HG02678 (cell line): ENCODE data around the gene SHROOM2.
"Not testable (repeated sequence)": the region's sequence is repeated elsewhere in the genome, so short reads cannot be mapped to it uniquely, and the experiment has no call there.

Experiments
- ATAC-seq: cut with Tn5 transposase; IDR thresholded peaks from one replicate; pipeline ENCODE4 v1.9.1; 2021; ENCODE audit warnings: mild to moderate bottlenecking, moderate library complexity; ENCODE audit not compliant: unreplicated experiment

SHROOM2 gene

DNA sequence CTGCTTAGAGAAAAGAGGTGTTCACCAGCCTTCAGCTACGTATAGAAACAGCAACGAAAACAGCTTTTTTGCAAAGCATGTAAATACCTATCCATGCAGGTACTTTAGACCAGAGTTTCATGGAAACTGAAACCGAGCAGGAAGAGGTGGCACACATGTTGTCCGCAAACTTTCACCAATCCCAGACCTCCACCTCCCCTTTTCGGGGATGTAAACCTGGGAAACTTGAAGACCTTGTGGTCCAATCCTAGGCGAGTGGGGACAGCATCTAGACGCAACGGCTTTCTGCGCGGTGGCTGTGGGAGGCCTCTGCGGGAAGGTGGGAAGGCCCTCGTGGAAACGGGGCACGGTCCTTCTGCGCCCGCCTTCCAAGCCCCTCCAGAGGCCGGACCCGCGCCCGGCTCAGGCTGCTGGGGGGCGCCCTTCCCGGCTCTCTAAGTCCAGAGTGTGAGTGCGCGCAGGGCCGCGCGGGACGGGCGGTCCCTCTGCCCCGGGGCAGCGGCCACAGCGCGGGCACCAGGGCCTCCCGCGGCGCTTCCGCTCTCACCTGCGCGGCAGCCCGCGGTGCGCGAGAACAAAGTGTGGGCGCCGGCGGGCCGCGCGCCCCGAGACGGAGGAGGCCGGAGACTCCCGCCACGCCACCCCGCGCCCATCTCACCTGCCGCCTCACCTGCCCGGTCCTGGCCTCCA is 830 bp upstream of the SHROOM2 start:
- ATAC-seq = no peak

DNA sequence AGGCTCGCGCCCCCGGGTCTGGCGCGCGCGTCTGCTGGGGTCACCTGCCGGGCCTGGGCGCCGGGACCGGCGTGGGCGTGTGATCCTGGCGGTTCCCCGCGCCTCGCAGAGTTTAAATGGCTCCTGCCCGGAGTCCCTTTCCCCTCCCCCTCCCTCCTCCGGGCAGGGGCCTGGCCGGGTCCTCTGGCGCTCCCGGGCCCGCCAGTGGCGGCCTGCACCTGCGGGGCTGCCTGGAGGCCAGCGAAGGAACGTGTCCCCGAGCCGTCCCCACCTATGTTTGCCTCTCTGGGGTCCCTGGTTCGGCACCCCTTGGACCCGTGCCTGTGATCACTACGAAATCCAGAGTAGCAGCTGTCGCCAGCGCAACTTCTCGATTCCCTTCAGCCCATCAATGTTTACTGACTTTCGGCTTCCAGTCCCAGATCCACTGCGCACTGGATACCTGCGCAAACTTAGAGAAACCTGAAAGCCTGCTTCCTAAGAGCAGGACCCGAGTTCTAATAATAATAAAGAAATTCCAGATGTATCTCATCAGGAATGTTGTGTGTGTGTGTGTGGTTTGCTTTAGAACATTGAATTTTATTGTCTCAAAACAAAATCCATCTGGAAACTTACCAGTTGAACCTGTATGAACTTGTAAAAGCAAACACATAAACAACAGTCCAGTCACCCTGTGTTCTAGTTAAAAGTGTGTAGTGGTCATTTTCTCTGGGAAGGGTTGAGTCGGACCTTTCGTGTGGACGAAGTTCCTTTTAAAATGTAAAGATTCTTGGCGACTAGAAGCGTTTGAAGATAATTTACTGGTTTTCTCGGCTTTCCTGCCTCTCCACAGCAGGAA is 788 bp downstream of the SHROOM2 start:
- ATAC-seq = no peak

DNA sequence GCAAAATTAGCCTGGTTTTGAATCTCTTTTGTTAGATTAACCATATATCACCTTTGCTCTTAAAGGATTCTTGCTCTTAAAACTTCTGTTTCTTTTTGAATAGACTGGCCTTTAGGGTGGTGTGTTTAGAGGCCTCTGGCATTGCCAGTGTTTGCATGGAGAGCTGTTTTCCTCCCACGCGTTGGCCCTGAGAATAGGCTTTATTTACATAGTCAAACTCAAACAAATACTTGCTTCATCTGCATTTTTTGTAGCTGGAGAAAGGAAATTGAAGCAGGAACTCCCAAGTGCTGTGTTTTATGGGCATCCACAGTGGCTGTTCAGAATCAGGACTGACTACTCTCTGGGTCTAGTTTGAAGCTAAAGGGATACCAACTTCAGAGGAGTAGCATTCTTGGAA is 2.7 kb downstream of the SHROOM2 start:
- no peak for ATAC-seq

DNA sequence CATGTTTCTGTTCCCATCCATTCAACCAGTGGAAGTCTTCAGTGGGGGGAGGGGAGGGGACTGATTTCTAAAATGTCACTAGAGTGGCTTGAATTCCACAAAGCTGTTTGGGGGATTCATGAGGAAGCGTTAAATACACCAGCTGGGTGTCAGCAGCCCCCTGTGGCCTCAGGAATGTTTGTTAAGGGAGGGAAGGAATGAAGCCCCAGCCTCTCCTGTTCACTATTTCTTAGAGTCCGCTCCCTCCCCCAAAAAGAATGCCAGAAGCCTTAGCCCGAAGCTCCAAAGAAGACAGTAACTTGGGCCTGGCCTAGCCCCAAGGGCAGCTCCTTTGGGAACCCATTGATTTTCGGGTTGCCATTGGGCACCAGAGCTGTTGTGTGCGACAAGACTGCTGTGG is 3.3 kb downstream of the SHROOM2 start:
- no peak for ATAC-seq

DNA sequence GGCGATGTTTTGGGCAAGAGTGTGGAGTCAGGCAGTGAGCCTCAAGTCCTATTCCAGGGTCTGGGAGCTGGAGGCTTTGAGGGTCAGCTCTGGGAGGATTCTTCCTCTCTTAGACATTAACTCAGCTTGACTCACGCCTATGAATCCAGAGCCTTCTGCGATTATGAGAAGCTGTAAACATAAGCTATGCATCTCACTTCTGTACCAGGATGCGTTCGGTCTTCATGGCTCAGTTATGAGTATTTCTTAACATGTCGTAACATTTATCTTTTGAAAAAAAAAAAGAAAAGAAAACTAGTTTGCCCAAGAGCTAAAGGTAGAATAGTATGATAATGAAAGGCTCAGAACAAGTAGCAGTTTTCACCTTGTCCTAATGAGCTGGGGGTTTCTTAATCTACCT is 4.6 kb downstream of the SHROOM2 start:
- ATAC-seq = no peak

DNA sequence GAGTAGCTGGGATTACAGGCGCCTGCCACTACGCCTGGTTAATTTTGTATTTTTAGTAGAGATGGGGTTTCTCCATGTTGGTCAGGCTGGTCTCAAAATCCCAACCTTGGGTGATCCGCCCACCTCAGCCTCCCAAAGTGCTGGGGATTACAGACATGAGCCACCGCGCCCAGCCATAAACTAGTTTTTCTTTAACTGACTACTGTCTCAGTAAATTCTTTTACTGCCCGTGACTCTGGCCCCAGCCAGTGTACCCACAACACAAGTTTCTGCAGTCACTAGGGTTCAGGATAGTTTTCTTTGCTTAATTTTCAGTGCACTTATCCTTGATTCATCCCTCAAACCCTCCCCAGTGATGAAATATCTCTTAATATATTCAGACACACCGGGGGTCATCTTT is 8.3 kb downstream of the SHROOM2 start:
- no peak for ATAC-seq

DNA sequence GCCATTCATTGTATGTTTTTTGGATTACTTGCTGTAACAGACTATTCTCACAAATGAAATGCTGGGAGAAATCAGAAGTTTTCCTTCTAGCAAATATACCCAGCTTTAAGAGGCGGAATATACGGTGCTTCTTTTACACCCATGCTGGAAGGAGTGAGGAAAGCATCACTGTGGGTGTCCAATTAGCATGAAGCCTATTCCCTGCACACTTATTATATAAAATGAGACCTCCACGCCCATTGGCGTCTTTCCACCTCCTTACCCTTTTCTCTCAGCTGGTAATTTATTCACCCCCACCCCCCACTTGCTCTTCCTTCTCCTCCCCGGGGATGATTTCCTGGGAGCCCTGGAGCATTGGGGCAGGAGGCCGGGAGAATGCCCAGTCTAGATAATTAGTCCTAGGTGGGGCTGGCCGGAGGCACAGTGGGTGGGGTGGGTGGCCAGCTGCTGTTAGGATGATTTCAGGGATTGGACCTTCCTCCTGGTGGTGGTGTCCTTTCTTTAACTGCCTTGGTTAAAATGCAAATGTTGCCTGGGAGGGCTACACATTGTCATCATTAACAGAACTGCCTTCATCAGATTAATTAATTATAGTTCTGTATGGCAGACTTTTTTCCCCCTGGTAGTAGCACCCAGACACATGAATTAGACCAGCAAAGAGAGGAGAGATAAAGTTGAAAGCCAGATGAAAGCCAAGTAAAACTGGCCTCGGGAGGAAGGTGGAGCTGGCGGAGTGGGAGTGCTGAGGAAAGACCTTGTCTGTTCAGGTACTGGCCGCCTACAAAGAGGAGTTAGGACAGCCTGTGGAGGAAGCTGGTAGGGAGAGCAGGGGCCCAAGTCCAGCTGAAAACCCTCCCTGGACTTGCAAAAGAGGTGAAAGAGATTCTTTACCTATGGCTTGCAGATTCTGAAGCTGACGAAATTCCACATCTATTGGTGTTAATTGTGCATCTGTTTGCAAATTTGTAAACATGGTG is 11.4 kb downstream of the SHROOM2 start:
- no peak for ATAC-seq

DNA sequence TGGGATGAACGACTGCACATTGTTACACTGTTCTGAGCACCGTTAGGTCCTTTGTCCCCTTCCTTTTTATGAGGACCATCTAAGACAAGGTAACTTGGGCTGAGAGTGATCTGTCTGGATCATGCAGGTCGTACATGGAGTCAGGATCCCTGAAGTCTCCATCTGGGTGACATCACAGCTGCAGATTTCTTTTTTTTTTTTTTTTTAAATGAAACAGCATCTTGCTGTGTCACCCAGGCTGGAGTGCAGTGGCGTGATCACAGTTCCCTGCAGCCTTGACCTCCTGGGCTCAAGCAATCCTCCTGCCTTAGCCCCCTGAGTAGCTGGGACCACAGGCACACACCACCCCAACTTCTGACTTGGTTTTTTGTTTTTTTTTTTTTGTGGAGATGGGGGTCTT is 16.5 kb downstream of the SHROOM2 start:
- ATAC-seq = no peak

DNA sequence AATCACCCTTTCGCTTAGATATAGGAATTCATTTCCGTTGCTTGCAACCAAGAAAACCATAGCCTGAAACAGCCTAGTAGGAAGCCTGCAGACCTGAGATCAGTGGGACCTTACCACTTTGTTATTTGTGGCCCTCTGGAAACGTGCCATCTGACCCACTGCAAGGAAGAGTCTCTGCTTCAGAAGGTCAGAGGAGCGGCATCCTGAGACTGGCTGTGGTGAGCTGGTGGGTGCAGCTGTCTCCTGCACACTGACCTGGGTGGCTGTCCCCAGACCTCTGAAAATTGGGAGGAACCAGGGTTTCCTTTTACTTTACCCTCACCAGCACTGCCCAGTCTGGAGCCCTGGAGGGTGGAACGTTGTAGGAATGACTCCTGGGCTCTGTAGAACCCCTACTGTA is 18.2 kb downstream of the SHROOM2 start:
- no peak for ATAC-seq

DNA sequence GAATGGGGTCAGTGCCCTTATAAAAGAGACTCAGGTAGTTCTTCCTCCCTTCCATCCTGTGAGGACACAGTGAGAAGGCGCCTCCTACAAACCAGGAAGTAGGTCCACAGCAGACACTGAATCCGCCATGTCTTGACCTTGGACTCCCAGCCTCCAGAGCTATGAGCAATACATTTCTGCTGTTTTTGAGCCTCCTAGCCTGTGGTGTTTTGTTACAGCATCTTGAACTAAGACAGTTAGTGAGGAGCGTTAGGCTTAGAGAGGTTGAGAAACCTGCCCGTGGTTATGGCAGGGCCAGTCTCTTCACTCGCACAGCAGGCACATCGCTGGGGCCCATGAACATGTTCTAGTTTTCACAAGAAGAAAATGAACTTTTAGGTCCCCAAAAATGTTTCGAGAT is 19.7 kb downstream of the SHROOM2 start:
- no peak for ATAC-seq

DNA sequence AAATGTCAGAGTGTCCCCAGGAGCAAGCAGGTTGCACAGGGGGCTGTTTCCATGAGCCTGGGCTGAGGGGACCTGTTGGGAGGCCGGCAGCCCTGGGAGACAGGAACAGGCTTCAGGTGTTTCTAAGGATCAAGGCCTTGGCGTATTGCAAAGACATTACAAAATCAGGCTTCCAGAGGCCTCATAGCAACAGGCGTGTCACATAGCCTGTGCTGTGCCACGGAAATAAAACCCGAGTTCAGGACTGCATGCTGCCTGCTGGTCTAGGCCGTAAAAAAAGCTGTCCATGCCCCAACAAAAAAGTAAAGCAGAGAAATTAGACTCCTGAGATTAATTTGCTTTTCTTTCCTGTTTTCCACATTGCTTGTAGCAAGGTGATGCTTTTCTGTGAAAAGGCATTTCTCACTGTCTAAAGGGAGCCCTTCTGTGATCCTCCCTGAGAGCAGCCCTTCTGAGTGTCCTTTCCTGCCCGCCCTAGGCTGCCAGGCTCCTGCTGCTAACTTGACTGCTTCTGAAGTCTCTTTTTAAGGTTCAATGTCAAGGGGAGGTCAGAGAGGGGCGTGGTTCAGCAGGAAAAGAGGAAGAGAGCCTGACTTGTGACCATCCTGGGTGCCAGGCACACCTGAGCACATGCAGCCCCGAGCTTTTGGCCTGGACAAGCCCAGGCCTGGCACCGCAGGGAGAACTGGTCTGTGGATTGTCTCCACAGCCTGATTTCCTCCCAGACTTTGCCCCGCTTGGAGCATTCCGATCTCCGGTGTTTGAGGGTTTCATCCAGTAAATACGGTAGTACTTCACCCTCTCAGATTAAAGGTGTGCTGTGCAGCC is 21.3 kb downstream of the SHROOM2 start:
- no peak for ATAC-seq

DNA sequence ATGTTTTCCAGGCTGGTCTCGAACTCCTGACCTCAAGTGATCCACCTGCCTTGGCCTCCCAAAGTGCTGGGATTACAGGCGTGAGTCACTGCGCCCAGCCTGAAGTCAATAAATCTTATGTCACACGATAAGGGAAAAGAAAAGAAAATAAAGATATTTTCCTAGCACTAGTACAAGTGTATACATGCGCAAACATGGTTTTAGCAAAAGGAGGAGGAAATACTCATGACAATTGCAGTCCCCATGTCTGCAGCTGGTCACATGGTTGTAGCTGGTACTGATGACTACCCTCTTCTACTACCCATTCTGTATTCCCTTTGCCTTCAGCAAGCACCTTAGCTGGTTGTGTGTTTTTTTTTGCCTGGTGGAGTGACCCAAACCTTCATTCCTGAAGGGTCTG is 23.6 kb downstream of the SHROOM2 start:
- ATAC-seq = not testable (repeated sequence)

DNA sequence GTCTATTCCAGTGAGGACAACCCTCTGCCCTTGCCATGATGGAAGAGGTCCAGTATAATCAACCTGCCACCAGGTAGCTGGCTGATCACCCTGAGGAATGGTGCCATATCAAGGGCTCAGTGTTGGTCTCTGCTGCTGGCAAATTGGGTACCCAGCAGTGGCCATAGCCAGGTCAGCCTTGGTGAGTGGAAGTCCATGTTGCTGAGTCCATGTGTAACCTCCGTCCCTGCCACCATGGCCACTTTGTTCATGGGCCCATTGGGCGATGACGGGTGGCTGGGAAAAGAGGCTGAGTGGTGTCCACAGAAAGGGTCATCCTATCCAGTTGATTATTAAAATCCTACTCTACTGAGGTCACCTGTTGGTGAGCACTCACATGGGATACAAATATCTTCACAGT is 24.9 kb downstream of the SHROOM2 start:
- not testable (repeated sequence) for ATAC-seq

DNA sequence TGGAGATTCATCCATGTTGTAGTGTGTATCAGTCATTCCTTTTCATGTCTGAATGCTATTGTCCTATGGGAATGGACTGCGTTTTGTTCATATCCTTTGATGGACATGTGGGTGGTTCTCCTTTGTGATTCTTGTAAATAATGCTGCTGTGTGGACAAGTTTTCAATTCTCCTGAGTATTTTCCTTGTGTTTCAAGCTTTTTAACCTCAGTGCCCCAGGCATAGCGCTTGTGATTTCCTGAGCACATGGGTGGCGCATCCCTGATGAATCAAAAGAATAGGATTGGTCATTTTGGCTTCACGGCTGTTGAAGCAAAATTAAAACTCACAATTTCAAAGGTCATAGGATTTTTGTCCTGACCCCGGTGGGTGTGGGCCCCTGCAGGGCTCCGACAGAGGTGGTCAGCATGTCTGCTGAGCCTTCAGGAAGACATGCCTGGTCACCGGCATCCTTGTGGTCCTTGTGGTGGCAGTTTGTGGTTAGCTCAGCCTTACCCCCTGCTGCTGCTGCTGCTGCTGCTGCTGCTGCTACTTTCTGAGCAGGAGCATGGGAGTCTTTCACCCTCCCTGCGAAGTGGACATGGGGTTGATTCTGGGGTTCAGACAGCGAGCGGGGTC is 30.0 kb downstream of the SHROOM2 start:
- no peak for ATAC-seq

DNA sequence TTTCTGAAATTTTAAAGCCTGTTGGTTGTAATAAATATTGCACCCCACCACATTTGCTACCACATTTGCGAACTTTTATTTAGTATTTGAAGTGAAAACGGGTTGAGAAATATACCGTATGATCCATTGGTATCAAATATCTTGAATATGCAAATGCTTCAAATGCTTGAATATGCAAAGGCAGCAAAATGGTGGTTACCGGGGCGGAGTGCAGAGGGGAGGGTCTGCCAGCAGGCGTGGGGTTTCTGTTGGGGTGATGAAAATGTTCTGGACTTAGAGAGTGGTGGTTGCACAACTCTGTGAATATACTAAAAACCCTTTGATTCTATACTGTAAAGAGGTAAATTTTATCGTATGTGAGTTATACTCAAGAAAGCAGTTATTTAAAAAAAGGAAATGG is 35.3 kb downstream of the SHROOM2 start:
- ATAC-seq = no peak

DNA sequence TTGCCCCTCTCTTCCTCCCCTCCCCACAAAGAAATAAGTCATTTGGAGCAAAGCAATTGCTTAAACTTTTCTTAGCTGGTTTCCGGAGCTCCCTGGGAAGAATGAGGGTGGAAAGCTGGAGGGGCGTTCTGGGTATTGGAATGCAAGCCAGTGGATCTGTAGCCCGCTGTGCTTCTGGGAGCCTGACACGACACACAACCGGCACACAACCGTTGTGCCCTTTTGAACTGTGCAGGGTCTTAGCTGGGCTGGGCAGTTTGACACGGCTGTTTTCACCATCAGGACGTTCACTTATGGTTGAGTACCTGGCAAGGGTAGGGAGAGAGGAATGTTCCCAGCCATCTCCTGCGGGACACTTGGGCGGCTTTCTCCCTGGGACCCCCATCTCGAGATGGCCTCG is 38.3 kb downstream of the SHROOM2 start:
- ATAC-seq = no peak

DNA sequence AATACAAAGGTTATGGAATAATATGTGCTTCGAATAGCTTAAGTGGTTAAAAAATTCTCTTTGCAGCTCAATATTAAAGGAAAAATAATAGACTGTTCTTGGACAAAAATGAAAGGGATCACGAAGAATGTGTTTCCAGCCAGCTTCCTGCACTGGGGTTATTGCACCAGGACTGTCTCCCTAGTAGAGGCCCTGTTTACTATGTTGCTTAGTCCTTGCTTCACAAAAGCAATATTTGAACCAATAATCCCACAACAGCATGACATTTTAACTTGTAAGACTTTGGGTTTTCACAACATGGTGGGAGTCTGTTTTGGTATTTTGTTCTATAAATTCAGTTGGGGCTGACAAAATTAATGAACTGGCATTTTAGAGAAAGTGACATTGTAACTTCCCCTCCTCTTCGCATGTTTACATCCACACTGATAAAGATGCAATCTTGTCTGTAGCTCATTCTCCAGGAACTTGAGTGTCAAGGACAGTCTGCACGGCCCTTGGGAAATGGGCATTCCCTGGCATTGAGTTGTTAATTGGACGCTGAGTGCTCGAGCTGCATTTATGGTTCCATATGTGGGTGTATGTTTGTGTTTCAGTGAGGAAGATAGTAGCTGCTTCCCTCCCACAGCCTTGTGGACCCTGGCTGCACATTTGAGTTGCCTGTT is 39.0 kb downstream of the SHROOM2 start:
- no peak for ATAC-seq

DNA sequence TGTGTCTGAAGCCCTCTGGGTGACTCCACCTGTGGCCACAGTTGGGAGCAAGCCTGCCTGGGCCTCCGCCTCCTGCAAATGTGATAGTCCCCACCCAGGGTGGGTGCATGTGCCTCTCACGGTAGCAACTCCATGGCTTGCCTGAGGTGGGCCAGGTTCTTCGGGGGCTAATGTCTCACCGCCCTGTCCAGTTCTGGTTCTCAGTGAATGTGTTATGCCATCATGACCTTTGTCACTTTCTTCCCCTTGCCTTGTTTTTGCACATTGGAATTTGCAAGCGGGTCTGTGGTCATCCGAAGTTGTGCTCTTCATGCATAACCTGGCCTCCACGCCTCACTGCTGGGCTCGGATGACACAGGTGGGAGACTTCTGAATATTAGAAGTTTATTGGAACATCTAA is 39.7 kb downstream of the SHROOM2 start:
- no peak for ATAC-seq
